Gastrocnemius medialis (tissue), 4 donors: ENCODE results near the gene DEFB110. TPM values are rescaled to one million over a fixed set of nuclear protein-coding genes. Genes with fewer than 3 reads are reported as not detected.

Experiments used
- ATAC-seq, 2 donors: fragments of 150-250 bp; one replicate each; pipeline ENCODE4 v1.9.1; 2016
- DNase-seq, 2 donors: peaks; one replicate each; pipeline ENCODE4 v3.0.0-alpha.2; 2019
- H3K27ac ChIP-seq, 4 donors: fragments of 200-600 bp; sonication (generic); 1 replicate in 1 of 4; 2 replicates in 3 of 4; pipeline ENCODE4 v1.5.1; 2016 to 2018; ENCODE audit warnings: mild to moderate bottlenecking in 2 of 4, moderate library complexity in 1 of 4
- H3K27me3 ChIP-seq, 3 donors: fragments of 200-600 bp; sonication (generic) in 2 of 3; 1 replicate in 1 of 3; 2 replicates in 2 of 3; pipeline versions ENCODE4 v1.5.1 to v1.6.0; 2016 to 2019; ENCODE audit warnings: mild to moderate bottlenecking in 1 of 3, moderate library complexity in 1 of 3
- H3K36me3 ChIP-seq, 2 donors: fragments of 200-600 bp; sonication (generic) in 1 of 2; one replicate each; pipeline ENCODE4 v1.5.1; 2017 to 2018
- H3K4me1 ChIP-seq, 2 donors: fragments of 200-600 bp; sonication (generic) in 1 of 2; one replicate each; pipeline ENCODE4 v1.5.1; 2016 to 2017; ENCODE audit warnings: mild to moderate bottlenecking in 2 of 2
- H3K4me3 ChIP-seq, 4 donors: fragments of 200-600 bp; sonication (generic) in 3 of 4; 1 replicate in 1 of 4; 2 replicates in 3 of 4; pipeline ENCODE4 v1.5.1; 2016 to 2019; ENCODE audit warnings: mild to moderate bottlenecking in 2 of 4
- H3K9me3 ChIP-seq, 3 donors: fragments of 200-600 bp; sonication (generic) in 2 of 3; 1 replicate in 1 of 3; 2 replicates in 2 of 3; pipeline ENCODE4 v1.5.1; 2016 to 2019
- POLR2A ChIP-seq, 2 donors: fragments of 450-650 bp; IDR thresholded peaks; one replicate each; pipeline ENCODE4 v1.6.1; 2017; ENCODE audit warnings: antibody characterized with exemption in 2 of 2, mild to moderate bottlenecking in 2 of 2, moderate library complexity in 2 of 2
- in situ Hi-C, 4 donors: fragments of 200-750 bp; cut with MboI; loops; one replicate each; pipeline versions ENCODE4 v1.15.0 to v1.8.0; 2017; ENCODE audit warnings: low sequenced_read_pairs in 4 of 4
- intact Hi-C: fragments of 100-400 bp; cut with DNase I; formaldehyde crosslinking; loops from one replicate; pipeline ENCODE4 v1.15.1; 2023; ENCODE audit warnings: low total_unique reads
- total RNA-seq, 4 donors: library from RNA; depleted of rRNA; stranded (reverse); fragments of >200 nt; gene quantifications; one replicate each; pipeline versions ENCODE4 v1.1.0 to v1.2.3, GENCODE V29; 2016
- TF ChIP-seq, protein P1 (sequence below), 5 experiments: fragments of 450-650 bp in 3 of 5; fragments of 200-600 bp in 2 of 5; sonication (generic) in 2 of 5; IDR thresholded peaks in 4 of 5; conservative IDR thresholded peaks in 1 of 5; 1 replicate in 4 of 5; 2 replicates in 1 of 5; pipeline ENCODE4 v1.5.1; 2016 to 2019; ENCODE audit warnings: antibody characterized with exemption in 5 of 5, mild to moderate bottlenecking in 3 of 5, moderate library complexity in 3 of 5

Gene DEFB110
- total RNA-seq, 4 donors from 2014 or later, result not detected

DNA sequence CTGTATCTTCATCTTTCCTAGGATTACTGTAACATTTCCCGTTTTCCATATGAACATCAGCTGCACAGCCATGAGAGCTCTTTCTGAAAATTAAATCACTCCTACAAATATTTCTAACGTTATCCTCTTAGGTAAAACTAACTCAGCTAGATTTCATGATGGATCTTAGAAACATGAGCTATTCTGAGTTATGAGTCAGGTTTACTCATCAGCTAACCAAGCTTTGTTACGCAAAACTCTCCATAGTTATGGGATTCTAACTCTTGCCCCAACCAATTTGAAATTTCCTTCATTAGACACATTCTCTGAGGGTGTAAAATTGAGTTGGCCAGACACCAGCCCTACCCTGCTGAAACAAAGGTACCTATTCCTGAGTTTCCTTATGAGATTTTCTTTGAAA lies 14.0 kb downstream of the DEFB110 start:
- Histone ChIP-seq H3K9me3 (no peaks in the 10 kb centered on the region), H3K27ac (no peak overlapping the region), H3K36me3 (no peaks in the 10 kb centered on the region), H3K4me3 (no peak overlapping the region), H3K27me3 (no peaks in the 10 kb centered on the region), H3K4me1 (no peaks in the 10 kb centered on the region)
- in situ Hi-C loops, result no loop called here
- no peak for ATAC-seq
- TF ChIP-seq, protein P1, sequence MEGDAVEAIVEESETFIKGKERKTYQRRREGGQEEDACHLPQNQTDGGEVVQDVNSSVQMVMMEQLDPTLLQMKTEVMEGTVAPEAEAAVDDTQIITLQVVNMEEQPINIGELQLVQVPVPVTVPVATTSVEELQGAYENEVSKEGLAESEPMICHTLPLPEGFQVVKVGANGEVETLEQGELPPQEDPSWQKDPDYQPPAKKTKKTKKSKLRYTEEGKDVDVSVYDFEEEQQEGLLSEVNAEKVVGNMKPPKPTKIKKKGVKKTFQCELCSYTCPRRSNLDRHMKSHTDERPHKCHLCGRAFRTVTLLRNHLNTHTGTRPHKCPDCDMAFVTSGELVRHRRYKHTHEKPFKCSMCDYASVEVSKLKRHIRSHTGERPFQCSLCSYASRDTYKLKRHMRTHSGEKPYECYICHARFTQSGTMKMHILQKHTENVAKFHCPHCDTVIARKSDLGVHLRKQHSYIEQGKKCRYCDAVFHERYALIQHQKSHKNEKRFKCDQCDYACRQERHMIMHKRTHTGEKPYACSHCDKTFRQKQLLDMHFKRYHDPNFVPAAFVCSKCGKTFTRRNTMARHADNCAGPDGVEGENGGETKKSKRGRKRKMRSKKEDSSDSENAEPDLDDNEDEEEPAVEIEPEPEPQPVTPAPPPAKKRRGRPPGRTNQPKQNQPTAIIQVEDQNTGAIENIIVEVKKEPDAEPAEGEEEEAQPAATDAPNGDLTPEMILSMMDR (IDR thresholded peaks at IDR 0.05 in 4 of 5, conservative IDR thresholded peaks at IDR 0.05 in 1 of 5), result no peak
- TF ChIP-seq POLR2A (IDR thresholded peaks at IDR 0.05), result no peak
- DNase-seq, result no peak
- intact Hi-C loops, result no loop called here

DNA sequence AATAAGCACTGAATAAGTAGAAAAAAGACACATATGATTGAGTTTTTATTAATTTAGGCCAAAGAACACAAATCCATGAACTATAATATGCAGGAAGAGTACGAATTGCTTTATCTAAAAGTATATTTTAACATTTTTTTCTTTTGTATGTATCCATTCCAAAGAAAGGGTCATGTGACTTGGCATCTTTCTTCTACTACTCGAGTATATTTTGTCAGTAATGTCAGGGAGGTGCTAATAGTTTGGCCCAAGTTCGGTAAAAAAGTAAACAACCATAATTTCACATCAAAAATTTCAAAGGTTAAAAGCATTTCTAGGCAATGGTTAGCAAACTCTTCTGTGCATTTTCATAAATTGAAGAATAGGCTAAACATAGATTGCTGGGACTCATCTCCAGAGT lies 18.7 kb downstream of the DEFB110 start:
- no peak for ATAC-seq
- in situ Hi-C loops (no loop called here), intact Hi-C loops (no loop called here)
- no peaks in the 10 kb centered on the region for H3K27me3 ChIP-seq
- H3K27ac ChIP-seq, result no peak overlapping the region
- DNase-seq, result no peak
- H3K36me3 ChIP-seq, result no peaks in the 10 kb centered on the region
- no peak overlapping the region for H3K4me3 ChIP-seq
- no peaks in the 10 kb centered on the region for H3K9me3 ChIP-seq
- TF ChIP-seq, protein P1 (IDR thresholded peaks at IDR 0.05 in 4 of 5, conservative IDR thresholded peaks at IDR 0.05 in 1 of 5), result no peak
- no peak for TF ChIP-seq POLR2A (IDR thresholded peaks at IDR 0.05)
- H3K4me1 ChIP-seq, result no peaks in the 10 kb centered on the region

DNA sequence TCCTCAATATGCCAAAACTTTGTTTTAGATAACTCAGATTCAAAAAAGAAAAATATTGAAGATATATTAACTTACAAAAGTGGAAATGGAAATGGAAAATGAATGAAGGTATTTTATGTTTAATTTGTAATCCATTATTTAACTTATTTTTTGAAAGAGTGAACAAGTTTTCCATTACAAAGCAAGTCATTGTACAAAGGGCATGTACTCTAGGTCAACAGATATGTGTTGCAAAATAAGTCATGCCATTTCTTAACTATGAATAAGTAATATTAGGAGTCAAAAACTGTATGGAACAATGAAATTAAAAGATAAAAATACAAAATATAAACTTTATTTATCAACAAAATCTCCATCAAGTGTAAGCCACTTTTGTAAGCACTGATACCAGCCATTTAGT lies 26.5 kb downstream of the DEFB110 start:
- Histone ChIP-seq H3K4me3 (no peak overlapping the region), H3K36me3 (no peaks in the 10 kb centered on the region), H3K9me3 (no peaks in the 10 kb centered on the region), H3K27me3 (no peaks in the 10 kb centered on the region), H3K4me1 (no peaks in the 10 kb centered on the region), H3K27ac (no peak overlapping the region)
- DNase-seq (no peak), ATAC-seq (no peak)
- intact Hi-C loops, result no loop called here
- in situ Hi-C loops, result no loop called here
- no peak for TF ChIP-seq POLR2A (IDR thresholded peaks at IDR 0.05)
- TF ChIP-seq, protein P1 (IDR thresholded peaks at IDR 0.05 in 4 of 5, conservative IDR thresholded peaks at IDR 0.05 in 1 of 5), result no peak

DNA sequence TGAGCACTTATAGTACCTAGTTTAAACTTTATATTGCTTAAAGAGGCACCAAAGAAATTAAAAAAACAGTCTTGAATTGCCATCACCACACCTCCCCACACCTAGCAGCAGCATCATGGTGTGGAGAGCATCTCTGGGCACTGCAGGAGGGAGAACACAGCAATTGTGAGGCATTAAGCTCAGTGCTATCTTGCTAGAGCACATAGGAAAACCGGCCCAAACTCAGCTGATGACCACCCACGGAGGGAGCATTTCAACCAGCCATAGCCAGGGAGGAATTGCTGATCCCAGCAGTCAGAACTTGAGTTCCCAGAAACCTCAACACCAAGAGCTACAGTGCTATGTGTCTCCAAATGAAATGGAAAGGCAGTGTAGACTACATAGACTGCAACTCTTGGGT lies 32.9 kb downstream of the DEFB110 start:
- ATAC-seq, result no peak
- Histone ChIP-seq H3K4me3 (no peak overlapping the region), H3K27me3 (no peaks in the 10 kb centered on the region), H3K27ac (no peak overlapping the region), H3K36me3 (no peaks in the 10 kb centered on the region), H3K9me3 (no peaks in the 10 kb centered on the region), H3K4me1 (no peaks in the 10 kb centered on the region)
- in situ Hi-C loops, result no loop called here
- no peak for DNase-seq
- intact Hi-C loops, result no loop called here
- TF ChIP-seq, protein P1 (IDR thresholded peaks at IDR 0.05 in 4 of 5, conservative IDR thresholded peaks at IDR 0.05 in 1 of 5), result no peak

DNA sequence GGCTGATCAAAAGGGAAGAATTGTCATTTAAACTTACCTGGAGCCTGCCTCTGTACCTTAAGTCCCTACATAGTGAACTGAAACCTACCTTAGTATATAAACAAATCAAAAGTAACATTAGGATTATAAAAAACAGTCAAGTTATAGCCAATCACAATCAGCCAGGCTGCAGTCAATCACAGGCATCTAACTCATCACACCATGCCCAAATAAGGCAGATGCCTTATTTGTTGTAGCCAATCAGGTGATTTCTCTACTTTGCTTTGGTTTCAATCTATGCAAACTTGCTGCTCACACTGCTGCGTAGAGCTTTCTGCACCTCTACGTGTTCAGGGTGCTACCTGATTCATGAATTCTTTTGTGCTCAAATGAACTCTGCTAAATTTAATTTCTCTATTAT lies 34.0 kb downstream of the DEFB110 start:
- DNase-seq, result no peak
- H3K4me3 ChIP-seq, result no peak overlapping the region
- no peak overlapping the region for H3K27ac ChIP-seq
- no peaks in the 10 kb centered on the region for H3K27me3 ChIP-seq
- intact Hi-C loops, result no loop called here
- no peak for ATAC-seq
- H3K36me3 ChIP-seq, result no peaks in the 10 kb centered on the region
- H3K4me1 ChIP-seq, result no peaks in the 10 kb centered on the region
- TF ChIP-seq POLR2A (IDR thresholded peaks at IDR 0.05), result no peak
- TF ChIP-seq, protein P1 (IDR thresholded peaks at IDR 0.05 in 4 of 5, conservative IDR thresholded peaks at IDR 0.05 in 1 of 5), result no peak
- H3K9me3 ChIP-seq, result no peaks in the 10 kb centered on the region
- in situ Hi-C loops, result no loop called here
